GM18526 (cell line): Measurements from ENCODE around the gene KCNQ2.

Experiments
- POLR2A ChIP-seq: IDR thresholded peaks from 3 replicates; pipeline ENCODE4 v1.6.1; 2011; ENCODE audit not compliant: insufficient read length; ENCODE audit errors: extremely low read depth

Gene KCNQ2

DNA sequence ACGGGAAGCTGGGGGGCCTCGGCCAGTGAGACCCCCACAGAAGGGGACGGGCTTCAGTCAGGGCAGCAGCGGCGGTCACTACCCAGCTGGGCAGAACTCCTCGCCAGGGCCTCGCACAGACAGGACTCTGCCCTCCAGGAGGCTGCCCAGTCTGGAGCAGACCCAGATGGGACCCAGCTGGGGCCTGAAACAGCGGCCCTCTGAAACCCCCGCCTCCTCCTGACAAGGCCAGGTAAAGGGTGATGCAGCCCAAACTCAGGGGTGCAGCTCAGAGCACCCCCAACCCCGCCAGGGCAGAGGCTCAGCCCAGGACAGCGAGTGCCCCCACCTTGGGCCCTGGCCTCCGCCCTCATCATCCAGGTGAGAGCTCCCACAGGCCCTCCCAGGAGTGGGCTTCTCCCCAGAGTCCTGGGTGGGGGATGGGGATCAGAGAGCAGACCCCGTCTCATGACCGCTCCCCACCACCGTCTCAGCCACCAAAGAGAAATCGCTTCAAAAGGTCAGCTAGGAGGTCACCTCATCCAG, 24.2 kb upstream of the KCNQ2 start:
- TF ChIP-seq POLR2A: no peak

DNA sequence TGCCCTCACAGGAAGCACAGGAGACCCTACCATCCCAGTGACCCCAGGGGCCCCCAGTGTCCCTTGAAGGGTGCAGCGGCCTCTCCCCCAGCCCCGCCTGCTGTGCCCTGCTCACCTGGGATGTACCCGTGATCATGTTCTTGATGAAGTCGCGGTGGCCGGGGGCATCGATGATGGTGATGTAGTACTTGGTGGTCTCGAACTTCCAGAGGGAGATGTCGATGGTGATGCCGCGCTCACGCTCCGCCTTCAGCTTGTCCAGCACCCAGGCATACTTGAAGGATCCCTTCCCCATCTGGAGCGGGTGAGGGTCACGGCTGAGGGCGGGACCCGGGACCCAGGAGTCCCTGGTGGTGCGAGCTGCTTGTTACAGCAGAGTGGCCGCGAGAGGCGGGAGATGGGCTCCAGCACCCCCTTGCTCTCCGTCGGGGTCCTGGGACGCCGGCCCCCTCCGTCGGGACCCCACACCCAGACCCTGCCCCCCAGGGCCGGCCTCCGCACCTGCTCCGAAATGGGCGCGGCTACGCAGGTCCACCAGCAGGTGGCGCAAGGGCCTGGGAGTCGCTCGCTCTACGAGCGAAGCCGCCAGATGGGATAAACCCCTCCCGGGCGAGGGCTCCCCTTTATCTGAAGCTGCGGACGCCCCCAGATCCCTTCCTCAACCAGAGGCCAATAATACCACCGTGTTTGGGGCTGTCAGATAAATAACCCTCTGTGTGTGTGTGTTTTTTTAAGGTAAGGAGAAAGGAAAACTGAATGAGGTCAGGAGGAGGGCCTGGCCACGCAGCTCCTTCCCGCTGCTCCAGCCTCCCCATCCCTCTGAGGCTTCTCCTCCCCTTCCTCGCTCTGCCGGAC, 23.5 kb upstream of the KCNQ2 start:
- TF ChIP-seq POLR2A: no peak

GRCh38 chr20:63495167-63495720, 22.8 kb upstream of the KCNQ2 start:
- TF ChIP-seq POLR2A: no peak

GRCh38 chr20:63494420-63495166, 22.1 kb upstream of the KCNQ2 start:
- TF ChIP-seq POLR2A: no peak

GRCh38 chr20:63494084-63494419, 21.6 kb upstream of the KCNQ2 start:
- TF ChIP-seq POLR2A: no peak

DNA sequence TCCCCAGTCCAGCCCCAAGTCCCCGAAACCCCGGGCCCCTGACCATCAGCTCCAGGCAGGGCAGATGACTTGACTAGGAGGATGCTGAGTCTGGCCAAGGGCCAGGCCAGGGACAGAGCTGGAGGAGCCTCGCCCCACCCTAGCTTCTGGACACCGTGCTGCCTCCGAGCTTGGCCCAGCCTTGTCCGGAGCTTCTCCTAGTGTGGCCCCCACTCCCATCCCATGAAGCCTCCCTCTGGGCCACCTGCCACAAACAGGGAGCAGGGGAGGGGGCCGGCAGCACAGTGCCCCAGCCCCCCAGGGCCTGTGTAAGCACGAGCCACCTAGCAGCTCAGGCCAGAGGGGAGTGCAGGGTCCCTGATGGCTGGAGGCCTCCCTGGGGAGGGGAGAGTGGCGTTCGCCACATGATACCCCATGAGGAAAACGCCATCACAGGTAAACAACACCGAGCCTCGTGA, 21.1 kb upstream of the KCNQ2 start:
- TF ChIP-seq POLR2A: no peak

- TF ChIP-seq POLR2A: no peak
Measured at GRCh38 chr20:63492982-63493381, 20.5 kb upstream of the KCNQ2 start.

- TF ChIP-seq POLR2A: no peak
Measured at GRCh38 chr20:63492518-63492917, 20.1 kb upstream of the KCNQ2 start.

DNA sequence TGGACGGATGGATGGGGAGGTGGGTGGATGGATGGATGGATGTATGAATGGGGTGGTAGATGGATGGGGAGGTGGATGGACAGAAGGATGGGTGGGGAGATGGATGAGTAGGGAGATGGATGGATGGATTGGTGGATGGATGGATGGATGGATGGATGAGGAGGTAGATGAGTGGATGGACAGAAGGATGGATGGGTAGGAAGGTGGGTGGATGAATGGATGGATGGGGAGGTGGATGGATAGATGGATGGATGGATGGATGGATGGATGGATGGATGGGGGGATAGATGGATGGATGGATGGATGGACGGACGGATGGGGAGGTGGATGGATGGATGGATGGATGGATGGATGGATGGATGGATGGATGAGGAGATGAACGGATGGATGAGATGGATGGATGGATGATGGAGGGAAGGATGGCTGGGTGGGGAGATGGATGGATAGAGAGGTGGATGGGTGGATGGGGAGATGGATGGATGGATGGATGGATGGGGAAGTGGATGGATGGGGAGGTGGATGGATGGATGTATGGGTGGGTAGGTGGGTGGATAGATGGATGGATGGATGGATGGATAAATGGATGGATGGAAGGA, 19.3 kb upstream of the KCNQ2 start:
- TF ChIP-seq POLR2A: no peak

DNA sequence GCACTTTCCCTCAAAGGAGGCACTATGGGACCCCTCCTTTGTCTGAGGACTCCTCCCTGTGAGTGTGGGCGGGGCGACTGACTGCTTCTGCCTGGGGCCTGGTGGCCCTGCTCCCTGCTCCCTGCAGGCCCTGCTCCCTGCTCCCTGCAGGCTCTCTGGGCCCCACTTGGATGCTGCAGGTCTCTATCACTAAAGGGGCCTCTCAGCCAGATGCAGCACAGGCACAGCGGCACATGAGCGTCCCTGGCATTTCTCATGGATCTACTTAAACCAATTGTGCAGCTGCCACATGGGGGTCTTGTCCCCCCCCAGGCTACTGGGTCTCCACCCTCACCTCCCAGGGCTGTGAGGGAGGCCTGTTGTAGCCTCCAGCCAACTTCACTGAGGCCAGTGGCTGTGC, 18.6 kb upstream of the KCNQ2 start:
- no peak for TF ChIP-seq POLR2A

DNA sequence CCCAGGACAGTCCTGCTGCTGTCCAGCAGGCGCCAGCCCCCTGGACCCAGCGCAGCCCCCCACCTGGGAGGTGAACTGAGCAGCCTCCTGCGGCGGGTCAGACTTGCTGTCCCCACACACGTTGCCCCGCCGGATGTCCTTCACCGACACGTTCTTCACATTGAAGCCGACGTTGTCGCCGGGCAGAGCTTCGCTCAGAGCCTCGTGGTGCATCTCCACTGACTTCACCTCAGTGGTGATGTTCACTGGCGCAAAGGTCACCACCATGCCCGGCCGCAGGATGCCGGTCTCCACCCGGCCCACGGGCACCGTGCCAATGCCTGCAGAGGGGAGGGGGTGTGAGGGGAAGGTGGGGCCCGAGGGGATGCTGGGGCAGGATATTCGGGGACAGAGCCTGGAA, 18.0 kb upstream of the KCNQ2 start:
- no peak for TF ChIP-seq POLR2A

- no peak for TF ChIP-seq POLR2A
Measured at GRCh38 chr20:63488315-63489251, 16.1 kb upstream of the KCNQ2 start.

GRCh38 chr20:63487781-63488241, 15.4 kb upstream of the KCNQ2 start:
- TF ChIP-seq POLR2A: no peak

DNA sequence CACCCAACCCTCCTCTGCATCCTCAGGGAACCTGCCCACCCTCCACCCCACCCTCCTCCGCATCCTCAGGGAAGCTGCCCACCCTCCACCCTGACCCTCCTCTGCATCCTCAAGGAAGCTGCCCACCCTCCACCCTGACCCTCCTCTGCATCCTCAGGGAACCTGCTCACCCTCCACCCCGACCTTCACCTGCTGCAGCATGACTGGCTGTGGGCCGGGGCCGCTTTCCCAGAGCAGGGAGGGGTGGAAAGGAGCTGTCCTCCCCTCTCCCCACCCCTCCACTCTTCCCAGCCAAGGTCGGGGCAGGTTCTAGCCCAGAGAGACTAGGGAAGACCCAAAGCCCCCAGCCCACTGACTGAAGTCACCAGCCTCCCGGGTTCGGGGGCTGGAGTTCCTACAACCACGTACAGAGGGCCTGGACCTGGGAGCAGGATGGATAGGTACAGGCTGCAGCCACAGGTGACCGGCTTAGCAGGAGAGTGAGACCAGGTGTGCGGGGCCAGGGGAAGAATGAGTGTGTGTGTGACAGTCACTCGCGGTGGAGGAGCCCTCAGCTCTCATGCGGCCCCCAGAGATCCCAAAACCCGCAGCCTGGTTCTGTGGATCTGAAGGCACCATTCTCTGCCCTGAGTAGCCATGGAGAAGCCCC, 14.8 kb upstream of the KCNQ2 start:
- no peak for TF ChIP-seq POLR2A
